PFSK-1 (cell line): Measurements from ENCODE around the gene RNASE7.

Experiments
- FOXP2 ChIP-seq: optimal IDR thresholded peaks from 2 replicates; pipeline ENCODE3; 2011; ENCODE audit warnings: borderline replicate concordance, control low read depth, inconsistent platforms; ENCODE audit not compliant: insufficient read depth; ENCODE audit errors: extremely low read length, extremely low read depth
- POLR2AphosphoS5 ChIP-seq: IDR thresholded peaks from 2 replicates; pipeline ENCODE4 v1.6.1; 2012; ENCODE audit warnings: low read depth, mild to moderate bottlenecking, control low read depth, low read length, moderate library complexity
- SIN3A ChIP-seq: IDR thresholded peaks from 2 replicates; pipeline ENCODE4 v1.6.1; 2012; ENCODE audit warnings: mild to moderate bottlenecking, low read length, moderate library complexity, borderline replicate concordance; ENCODE audit not compliant: insufficient read depth
- TAF1 ChIP-seq: IDR thresholded peaks from 2 replicates; pipeline ENCODE4 v1.6.1; 2012; ENCODE audit warnings: low read length, control low read depth, borderline replicate concordance; ENCODE audit not compliant: insufficient read depth
- TF ChIP-seq, protein P1 (sequence below), 2 experiments: IDR thresholded peaks; 2 replicates each; pipeline versions ENCODE4 v1.6.1 to v1.8.0; 2011 to 2012; ENCODE audit warnings: low read depth in 2 of 2, low read length in 2 of 2, control low read depth in 1 of 2, inconsistent platforms in 1 of 2, mild to moderate bottlenecking in 1 of 2, moderate library complexity in 1 of 2; ENCODE audit not compliant: insufficient read depth in 1 of 2

RNASE7 gene

GRCh38 chr14:20998139-20998538 lies 44.0 kb upstream of the RNASE7 start:
- TF ChIP-seq FOXP2, result no peak
- no peak for TF ChIP-seq SIN3A
- no peak for TF ChIP-seq TAF1
- no peak for TF ChIP-seq POLR2AphosphoS5
- TF ChIP-seq, protein P1, sequence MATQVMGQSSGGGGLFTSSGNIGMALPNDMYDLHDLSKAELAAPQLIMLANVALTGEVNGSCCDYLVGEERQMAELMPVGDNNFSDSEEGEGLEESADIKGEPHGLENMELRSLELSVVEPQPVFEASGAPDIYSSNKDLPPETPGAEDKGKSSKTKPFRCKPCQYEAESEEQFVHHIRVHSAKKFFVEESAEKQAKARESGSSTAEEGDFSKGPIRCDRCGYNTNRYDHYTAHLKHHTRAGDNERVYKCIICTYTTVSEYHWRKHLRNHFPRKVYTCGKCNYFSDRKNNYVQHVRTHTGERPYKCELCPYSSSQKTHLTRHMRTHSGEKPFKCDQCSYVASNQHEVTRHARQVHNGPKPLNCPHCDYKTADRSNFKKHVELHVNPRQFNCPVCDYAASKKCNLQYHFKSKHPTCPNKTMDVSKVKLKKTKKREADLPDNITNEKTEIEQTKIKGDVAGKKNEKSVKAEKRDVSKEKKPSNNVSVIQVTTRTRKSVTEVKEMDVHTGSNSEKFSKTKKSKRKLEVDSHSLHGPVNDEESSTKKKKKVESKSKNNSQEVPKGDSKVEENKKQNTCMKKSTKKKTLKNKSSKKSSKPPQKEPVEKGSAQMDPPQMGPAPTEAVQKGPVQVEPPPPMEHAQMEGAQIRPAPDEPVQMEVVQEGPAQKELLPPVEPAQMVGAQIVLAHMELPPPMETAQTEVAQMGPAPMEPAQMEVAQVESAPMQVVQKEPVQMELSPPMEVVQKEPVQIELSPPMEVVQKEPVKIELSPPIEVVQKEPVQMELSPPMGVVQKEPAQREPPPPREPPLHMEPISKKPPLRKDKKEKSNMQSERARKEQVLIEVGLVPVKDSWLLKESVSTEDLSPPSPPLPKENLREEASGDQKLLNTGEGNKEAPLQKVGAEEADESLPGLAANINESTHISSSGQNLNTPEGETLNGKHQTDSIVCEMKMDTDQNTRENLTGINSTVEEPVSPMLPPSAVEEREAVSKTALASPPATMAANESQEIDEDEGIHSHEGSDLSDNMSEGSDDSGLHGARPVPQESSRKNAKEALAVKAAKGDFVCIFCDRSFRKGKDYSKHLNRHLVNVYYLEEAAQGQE (IDR thresholded peaks at IDR 0.05; ENCODE audit: insufficient read depth in 1 of 2, low read depth in 2 of 2, low read length in 2 of 2), result no peak

GRCh38 chr14:20998674-20999366 lies 43.3 kb upstream of the RNASE7 start, which contains the start of gene SLC39A2:
Gene SLC39A2 (plus strand): TSS chr14:20999293. CDS start chr14:20999447, 154 bp downstream.
- TF ChIP-seq SIN3A (no peak), POLR2AphosphoS5 (no peak), TAF1 (no peak), FOXP2 (no peak)
- TF ChIP-seq, protein P1 (IDR thresholded peaks at IDR 0.05; ENCODE audit: insufficient read depth in 1 of 2, low read depth in 2 of 2, low read length in 2 of 2), result no peak

GRCh38 chr14:20999591-20999990 lies 42.6 kb upstream of the RNASE7 start:
- no peak for TF ChIP-seq POLR2AphosphoS5
- no peak for TF ChIP-seq TAF1
- TF ChIP-seq FOXP2, result no peak
- no peak for TF ChIP-seq SIN3A
- TF ChIP-seq, protein P1 (IDR thresholded peaks at IDR 0.05; ENCODE audit: insufficient read depth in 1 of 2, low read depth in 2 of 2, low read length in 2 of 2), result no peak

DNA sequence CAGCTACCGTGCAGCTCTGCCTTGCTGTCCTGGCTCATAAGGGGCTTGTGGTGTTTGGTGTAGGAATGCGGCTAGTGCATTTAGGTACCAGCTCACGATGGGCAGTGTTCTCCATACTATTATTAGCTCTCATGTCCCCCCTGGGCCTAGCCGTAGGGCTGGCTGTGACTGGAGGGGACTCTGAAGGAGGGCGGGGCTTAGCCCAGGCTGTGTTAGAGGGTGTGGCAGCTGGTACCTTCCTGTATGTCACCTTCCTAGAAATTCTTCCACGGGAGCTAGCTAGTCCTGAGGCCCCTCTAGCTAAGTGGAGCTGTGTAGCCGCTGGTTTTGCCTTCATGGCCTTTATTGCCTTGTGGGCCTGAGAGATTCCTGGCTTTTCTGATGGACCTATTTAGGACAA lies 40.9 kb upstream of the RNASE7 start:
- TF ChIP-seq FOXP2 (no peak), SIN3A (no peak), TAF1 (no peak), POLR2AphosphoS5 (no peak)
- TF ChIP-seq, protein P1 (IDR thresholded peaks at IDR 0.05; ENCODE audit: insufficient read depth in 1 of 2, low read depth in 2 of 2, low read length in 2 of 2), result no peak
